GM19452 (cell line): ENCODE data around the gene NLRP3.
"Not testable (repeated sequence)": the region's sequence is repeated elsewhere in the genome, so short reads cannot be mapped to it uniquely, and the experiment has no call there.

Experiments used
- ATAC-seq: cut with Tn5 transposase; IDR thresholded peaks from one replicate; pipeline ENCODE4 v1.9.1; 2021; ENCODE audit not compliant: unreplicated experiment

The NLRP3 gene

GRCh38 chr1:247415423-247416361 is at the start of gene NLRP3:
Gene NLRP3 (plus strand): TSS chr1:247416173. CDS start chr1:247418801, 2,628 bp downstream.
- peak; percentile 63 for ATAC-seq

- ATAC-seq = not testable (repeated sequence)
Measured at GRCh38 chr1:247366345-247366744, 49.6 kb upstream of the NLRP3 start.

- no peak for ATAC-seq
Measured at GRCh38 chr1:247366926-247367645, 48.9 kb upstream of the NLRP3 start.

GRCh38 chr1:247367786-247368422 is 48.1 kb upstream of the NLRP3 start:
- no peak for ATAC-seq

- no peak for ATAC-seq
Measured at GRCh38 chr1:247368490-247369145, 47.4 kb upstream of the NLRP3 start.

- ATAC-seq = no peak
Measured at GRCh38 chr1:247370786-247371732, 44.9 kb upstream of the NLRP3 start.

- no peak for ATAC-seq
Measured at GRCh38 chr1:247371801-247372259, 44.1 kb upstream of the NLRP3 start.

- peak; percentile 67 for ATAC-seq
Measured at GRCh38 chr1:247373721-247374141, 42.2 kb upstream of the NLRP3 start.

- ATAC-seq = not testable (repeated sequence)
Measured at GRCh38 chr1:247374651-247375334, 41.2 kb upstream of the NLRP3 start.

GRCh38 chr1:247375747-247376146 is 40.2 kb upstream of the NLRP3 start:
- no peak for ATAC-seq

- no peak for ATAC-seq
Measured at GRCh38 chr1:247376659-247377058, 39.3 kb upstream of the NLRP3 start.

GRCh38 chr1:247377656-247378055 is 38.3 kb upstream of the NLRP3 start:
- ATAC-seq = not testable (repeated sequence)

GRCh38 chr1:247378334-247379073 is 37.5 kb upstream of the NLRP3 start:
- ATAC-seq = no peak

GRCh38 chr1:247385283-247385682 is 30.7 kb upstream of the NLRP3 start:
- no peak for ATAC-seq

- ATAC-seq = no peak
Measured at GRCh38 chr1:247386217-247386616, 29.8 kb upstream of the NLRP3 start.

GRCh38 chr1:247386687-247387086 is 29.3 kb upstream of the NLRP3 start:
- no peak for ATAC-seq

GRCh38 chr1:247387096-247387495 is 28.9 kb upstream of the NLRP3 start:
- ATAC-seq = no peak

- ATAC-seq = no peak
Measured at GRCh38 chr1:247387565-247387964, 28.4 kb upstream of the NLRP3 start.
